Prostate gland (tissue), 2 donors: Measurements from ENCODE around the gene EXOSC7.

Experiments
- POLR2A ChIP-seq: fragments of 450-650 bp; IDR thresholded peaks from one replicate; pipeline ENCODE4 v1.6.1; 2016; ENCODE audit warnings: antibody characterized with exemption, mild to moderate bottlenecking
- TF ChIP-seq, protein P1 (sequence below), 4 experiments: fragments of 200-600 bp in 2 of 4; fragments of 450-650 bp in 2 of 4; sonication (generic) in 2 of 4; IDR thresholded peaks; 1 replicate in 3 of 4; 2 replicates in 1 of 4; pipeline ENCODE4 v1.5.1; 2016 to 2019; ENCODE audit warnings: antibody characterized with exemption in 4 of 4, mild to moderate bottlenecking in 2 of 4, moderate library complexity in 2 of 4

GRCh38 chr3:44930911-44931310 lies 45.1 kb upstream of the EXOSC7 start:
- TF ChIP-seq, protein P1, sequence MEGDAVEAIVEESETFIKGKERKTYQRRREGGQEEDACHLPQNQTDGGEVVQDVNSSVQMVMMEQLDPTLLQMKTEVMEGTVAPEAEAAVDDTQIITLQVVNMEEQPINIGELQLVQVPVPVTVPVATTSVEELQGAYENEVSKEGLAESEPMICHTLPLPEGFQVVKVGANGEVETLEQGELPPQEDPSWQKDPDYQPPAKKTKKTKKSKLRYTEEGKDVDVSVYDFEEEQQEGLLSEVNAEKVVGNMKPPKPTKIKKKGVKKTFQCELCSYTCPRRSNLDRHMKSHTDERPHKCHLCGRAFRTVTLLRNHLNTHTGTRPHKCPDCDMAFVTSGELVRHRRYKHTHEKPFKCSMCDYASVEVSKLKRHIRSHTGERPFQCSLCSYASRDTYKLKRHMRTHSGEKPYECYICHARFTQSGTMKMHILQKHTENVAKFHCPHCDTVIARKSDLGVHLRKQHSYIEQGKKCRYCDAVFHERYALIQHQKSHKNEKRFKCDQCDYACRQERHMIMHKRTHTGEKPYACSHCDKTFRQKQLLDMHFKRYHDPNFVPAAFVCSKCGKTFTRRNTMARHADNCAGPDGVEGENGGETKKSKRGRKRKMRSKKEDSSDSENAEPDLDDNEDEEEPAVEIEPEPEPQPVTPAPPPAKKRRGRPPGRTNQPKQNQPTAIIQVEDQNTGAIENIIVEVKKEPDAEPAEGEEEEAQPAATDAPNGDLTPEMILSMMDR (IDR thresholded peaks at IDR 0.05): no peak
- no peak for TF ChIP-seq POLR2A
